Keratinocyte (primary cell): ENCODE measurements around the gene GRIK2. TPM values are rescaled to one million over a fixed set of nuclear protein-coding genes. Genes with fewer than 3 reads are reported as not detected.
A peak's percentile ranks its signal among the peaks of the same experiment; 100 is the strongest.

ENCODE experiments used
- DNase-seq: peaks from one replicate; pipeline ENCODE4 v3.0.0-alpha.2; 2011; ENCODE audit warnings: low read depth, missing footprints, low spot score
- FAIRE-seq: peaks from 2 replicates; lab custom pipeline; 2011; peaks lifted over from hg19 to GRCh38; lab: Jason Lieb, UNC
- H2AFZ ChIP-seq: 2 replicates; pipeline ENCODE4 v1.6.0; 2012; ENCODE audit warnings: low read length, control low read depth, inconsistent platforms; ENCODE audit not compliant: control insufficient read depth
- H3K27ac ChIP-seq: 2 replicates; pipeline ENCODE4 v1.5.1; 2011; ENCODE audit warnings: low read length; ENCODE audit not compliant: control insufficient read depth, insufficient read depth
- H3K27me3 ChIP-seq: 3 replicates; pipeline ENCODE4 v1.6.0; 2011; ENCODE audit warnings: low read length; ENCODE audit not compliant: control insufficient read depth, insufficient read depth; ENCODE audit errors: extremely low read depth
- H3K36me3 ChIP-seq, 2 experiments: 2 replicates in 1 of 2; 3 replicates in 1 of 2; pipeline ENCODE4 v1.5.1; 2011; ENCODE audit warnings: low read length in 2 of 2, mild to moderate bottlenecking in 1 of 2; ENCODE audit not compliant: control insufficient read depth in 2 of 2, insufficient read depth in 2 of 2; ENCODE audit errors: extremely low read depth in 1 of 2
- H3K4me1 ChIP-seq: 3 replicates; pipeline ENCODE4 v1.5.1; 2011; ENCODE audit warnings: low read length; ENCODE audit not compliant: control insufficient read depth, insufficient read depth; ENCODE audit errors: extremely low read depth
- H3K4me2 ChIP-seq: 3 replicates; pipeline ENCODE4 v1.6.0; 2011; ENCODE audit warnings: low read depth, low read length; ENCODE audit not compliant: control insufficient read depth, insufficient read depth; ENCODE audit errors: extremely low read depth
- H3K4me3 ChIP-seq, 3 experiments: fragments of 200-600 bp in 1 of 3; sonication (generic) in 1 of 3; 2 replicates in 2 of 3; 3 replicates in 1 of 3; pipeline ENCODE4 v1.5.1; 2011 to 2016; ENCODE audit warnings: low read length in 3 of 3, mild to moderate bottlenecking in 3 of 3, control low read depth in 2 of 3, inconsistent platforms in 1 of 3, low read depth in 1 of 3, mixed read lengths in 1 of 3, mixed run types in 1 of 3, moderate library complexity in 1 of 3; ENCODE audit not compliant: control insufficient read depth in 2 of 3, insufficient read depth in 2 of 3; ENCODE audit errors: extremely low read depth in 1 of 3
- H3K79me2 ChIP-seq: 2 replicates; pipeline ENCODE4 v1.6.0; 2012; ENCODE audit warnings: low read length; ENCODE audit not compliant: control insufficient read depth, insufficient read depth
- H3K9ac ChIP-seq: 3 replicates; pipeline ENCODE4 v1.6.0; 2011; ENCODE audit warnings: low read length; ENCODE audit not compliant: control insufficient read depth, insufficient read depth; ENCODE audit errors: extremely low read depth
- H3K9me1 ChIP-seq: 3 replicates; pipeline ENCODE4 v1.6.0; 2011; ENCODE audit warnings: low read length; ENCODE audit not compliant: control insufficient read depth, insufficient read depth; ENCODE audit errors: extremely low read depth
- H3K9me3 ChIP-seq: 2 replicates; pipeline ENCODE4 v1.5.1; 2012; ENCODE audit warnings: low read depth, low read length; ENCODE audit not compliant: control insufficient read depth
- H4K20me1 ChIP-seq: 3 replicates; pipeline ENCODE4 v1.6.0; 2011; ENCODE audit warnings: low read length; ENCODE audit not compliant: control insufficient read depth, insufficient read depth; ENCODE audit errors: extremely low read depth
- EZH2 ChIP-seq: IDR thresholded peaks from one replicate; pipeline ENCODE4 v1.6.1; 2012; ENCODE audit warnings: inconsistent platforms, mild to moderate bottlenecking, low read length, moderate library complexity
- dilution Hi-C: fragments of 300-500 bp; cut with MboI; formaldehyde crosslinking; loops from one replicate; pipeline ENCODE4 v1.7.0; 2020; ENCODE audit warnings: low sequenced_read_pairs; ENCODE audit not compliant: extremely low pct_ligation_motif_present
- polyA plus RNA-seq, 5 experiments: library from polyadenylated mRNA; depleted of rRNA in 3 of 5; stranded (reverse) in 3 of 5; stranded (forward) in 1 of 5; unstranded in 1 of 5; fragments of >200 nt; gene quantifications; 1 replicate in 1 of 5; 2 replicates in 3 of 5; 3 replicates in 1 of 5; pipeline versions ENCODE4 v1.2.1 to v1.2.3, GENCODE V29; 2011 to 2012; ENCODE audit warnings: missing spikeins in 2 of 5, low read depth in 1 of 5, low replicate concordance in 1 of 5
- TF ChIP-seq, protein P1 (sequence below), 3 experiments: IDR thresholded peaks in 1 of 3; conservative IDR thresholded peaks in 1 of 3; optimal IDR thresholded peaks in 1 of 3; 2 replicates in 2 of 3; 3 replicates in 1 of 3; pipeline versions ENCODE3 to v1.5.1; 2011; ENCODE audit warnings: low read length in 3 of 3, mild to moderate bottlenecking in 3 of 3, moderate library complexity in 2 of 3, control low read depth in 1 of 3, inconsistent platforms in 1 of 3; ENCODE audit not compliant: insufficient read depth in 2 of 3; ENCODE audit errors: extremely low read depth in 1 of 3

GRIK2 gene
- polyA plus RNA-seq, 1 donor (not counting 4 experiments of a cell fraction or from before 2014, with no cell fraction given), result 0.01 TPM

DNA sequence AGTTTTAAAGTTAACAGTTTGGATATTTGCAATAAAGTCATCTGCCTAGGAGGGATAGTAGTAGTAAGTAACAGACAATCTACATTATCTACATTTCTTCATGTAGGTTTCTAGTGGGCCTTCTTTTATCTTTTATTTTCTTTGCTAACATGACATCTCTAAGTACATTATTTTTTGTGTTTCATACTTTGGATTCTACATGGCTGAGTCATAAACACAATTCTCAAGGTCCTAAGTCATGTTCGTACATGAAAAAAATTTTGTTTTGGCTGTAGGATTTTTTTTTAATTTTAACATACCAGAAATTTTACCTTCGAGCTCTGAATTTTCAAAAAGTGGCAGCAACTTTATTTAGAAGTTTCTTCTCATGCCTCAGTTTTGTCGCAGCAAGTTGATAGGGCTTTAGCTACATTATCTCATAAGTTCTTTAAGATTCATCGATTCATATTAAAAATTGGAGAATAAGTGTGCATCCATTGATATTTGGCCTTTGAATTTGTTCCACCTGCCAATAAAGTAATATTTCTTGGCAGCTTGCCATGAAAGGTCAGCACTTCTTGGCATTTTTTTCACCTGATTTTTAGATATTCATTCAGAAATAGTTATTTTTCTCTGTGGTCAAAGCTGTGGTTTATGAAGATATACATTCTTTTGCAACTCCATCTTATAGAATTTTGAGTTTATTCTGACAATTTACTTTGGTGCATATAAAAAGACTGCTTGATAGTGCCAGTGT lies 146.2 kb downstream of the GRIK2 start:
- Histone ChIP-seq H3K9ac (no peak overlapping the region), H3K27ac (no peak overlapping the region), H3K36me3 (no peaks in the 10 kb centered on the region), H3K4me3 (no peak overlapping the region), H3K4me1 (peaks cover 12% of the 10 kb centered on the region), H3K79me2 (no peaks in the 10 kb centered on the region), H3K27me3 (no peaks in the 10 kb centered on the region), H4K20me1 (no peaks in the 10 kb centered on the region), H2AFZ (no peak overlapping the region), H3K4me2 (peak overlapping the region; percentile 7), H3K9me1 (no peaks in the 10 kb centered on the region), H3K9me3 (no peaks in the 10 kb centered on the region)
- FAIRE-seq (no peak), DNase-seq (peak; percentile 19)
- dilution Hi-C loops, result no loop called here
- TF ChIP-seq EZH2, result no peak
- TF ChIP-seq, protein P1, sequence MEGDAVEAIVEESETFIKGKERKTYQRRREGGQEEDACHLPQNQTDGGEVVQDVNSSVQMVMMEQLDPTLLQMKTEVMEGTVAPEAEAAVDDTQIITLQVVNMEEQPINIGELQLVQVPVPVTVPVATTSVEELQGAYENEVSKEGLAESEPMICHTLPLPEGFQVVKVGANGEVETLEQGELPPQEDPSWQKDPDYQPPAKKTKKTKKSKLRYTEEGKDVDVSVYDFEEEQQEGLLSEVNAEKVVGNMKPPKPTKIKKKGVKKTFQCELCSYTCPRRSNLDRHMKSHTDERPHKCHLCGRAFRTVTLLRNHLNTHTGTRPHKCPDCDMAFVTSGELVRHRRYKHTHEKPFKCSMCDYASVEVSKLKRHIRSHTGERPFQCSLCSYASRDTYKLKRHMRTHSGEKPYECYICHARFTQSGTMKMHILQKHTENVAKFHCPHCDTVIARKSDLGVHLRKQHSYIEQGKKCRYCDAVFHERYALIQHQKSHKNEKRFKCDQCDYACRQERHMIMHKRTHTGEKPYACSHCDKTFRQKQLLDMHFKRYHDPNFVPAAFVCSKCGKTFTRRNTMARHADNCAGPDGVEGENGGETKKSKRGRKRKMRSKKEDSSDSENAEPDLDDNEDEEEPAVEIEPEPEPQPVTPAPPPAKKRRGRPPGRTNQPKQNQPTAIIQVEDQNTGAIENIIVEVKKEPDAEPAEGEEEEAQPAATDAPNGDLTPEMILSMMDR (optimal IDR thresholded peaks at IDR 0.05 in 1 of 3, IDR thresholded peaks at IDR 0.05 in 1 of 3, conservative IDR thresholded peaks at IDR 0.05 in 1 of 3; ENCODE audit: extremely low read depth in 1 of 3, insufficient read depth in 2 of 3, low read length in 3 of 3), result no peak

DNA sequence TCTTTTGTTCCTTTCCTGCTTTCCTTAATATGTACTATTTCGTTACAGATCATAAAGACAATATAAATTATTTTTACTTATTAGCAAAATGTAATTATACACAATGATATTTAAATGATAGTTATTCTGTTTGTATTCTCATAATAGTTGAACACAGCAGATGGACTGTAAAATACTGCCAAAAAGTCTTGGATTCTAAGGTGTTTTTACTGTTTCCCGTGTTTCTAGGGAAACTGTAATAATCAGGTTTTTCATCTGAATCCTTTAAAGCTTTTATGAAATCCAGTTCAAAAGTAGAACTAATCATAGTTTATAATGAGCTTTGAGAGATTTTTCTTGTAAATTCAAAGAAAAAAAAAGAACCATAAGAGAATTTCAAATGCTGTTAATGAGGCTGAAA lies 148.4 kb downstream of the GRIK2 start:
- dilution Hi-C loops, result no loop called here
- DNase-seq (no peak), FAIRE-seq (no peak)
- H3K9me1 ChIP-seq, result no peaks in the 10 kb centered on the region
- no peak overlapping the region for H3K4me2 ChIP-seq
- no peaks in the 10 kb centered on the region for H3K79me2 ChIP-seq
- no peak overlapping the region for H3K27ac ChIP-seq
- H2AFZ ChIP-seq, result no peak overlapping the region
- H3K27me3 ChIP-seq, result no peaks in the 10 kb centered on the region
- no peak overlapping the region for H3K9ac ChIP-seq
- peaks cover 18% of the 10 kb centered on the region for H3K4me1 ChIP-seq
- TF ChIP-seq, protein P1 (optimal IDR thresholded peaks at IDR 0.05 in 1 of 3, IDR thresholded peaks at IDR 0.05 in 1 of 3, conservative IDR thresholded peaks at IDR 0.05 in 1 of 3; ENCODE audit: extremely low read depth in 1 of 3, insufficient read depth in 2 of 3, low read length in 3 of 3), result no peak
- TF ChIP-seq EZH2, result no peak
- no peak overlapping the region for H3K4me3 ChIP-seq
- no peaks in the 10 kb centered on the region for H3K36me3 ChIP-seq
- no peaks in the 10 kb centered on the region for H3K9me3 ChIP-seq
- no peaks in the 10 kb centered on the region for H4K20me1 ChIP-seq
